Measurements from ENCODE around the gene IRF2.

Gene IRF2

DNA sequence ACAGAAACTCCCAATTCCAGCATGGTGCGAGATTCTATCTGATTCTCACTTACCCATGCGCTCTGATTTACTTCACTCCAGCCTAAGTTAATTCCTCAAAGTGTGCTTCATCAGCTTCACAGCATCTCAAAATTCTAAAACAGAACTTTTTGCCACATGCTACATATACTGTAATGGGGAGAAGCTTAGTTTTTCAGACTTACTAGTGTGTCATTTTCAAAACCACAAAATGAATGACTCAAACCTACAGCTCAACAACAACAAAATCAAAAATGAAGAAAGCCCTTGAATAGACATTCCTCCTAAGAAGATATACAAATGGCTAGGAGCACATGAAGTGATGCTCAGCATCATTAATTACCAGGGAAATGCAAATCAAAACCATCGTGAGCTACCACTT, 14.9 kb downstream of the IRF2 start:
- TF ChIP-seq POLR2AphosphoS5 (IDR thresholded peaks at IDR 0.05; ENCODE audit: borderline replicate concordance, low read depth, low read length) (no peak), FOXP2 (optimal IDR thresholded peaks at IDR 0.05; ENCODE audit: control extremely low read depth, extremely low read length, insufficient read depth) (no peak), EZH2 (IDR thresholded peaks at IDR 0.05) (no peak)
- Histone ChIP-seq H3K4me3 (no peak overlapping the region), H3K9ac (ENCODE audit: insufficient read length) (no peak overlapping the region), H3K36me3 (ENCODE audit: insufficient read depth, low read length) (no peaks in the 10 kb centered on the region), H3K9me3 (ENCODE audit: low read depth, low read length) (no peaks in the 10 kb centered on the region), H3K27ac (no peak overlapping the region)
- DNase-seq (ENCODE audit: low read depth, low spot score) = no peak

DNA sequence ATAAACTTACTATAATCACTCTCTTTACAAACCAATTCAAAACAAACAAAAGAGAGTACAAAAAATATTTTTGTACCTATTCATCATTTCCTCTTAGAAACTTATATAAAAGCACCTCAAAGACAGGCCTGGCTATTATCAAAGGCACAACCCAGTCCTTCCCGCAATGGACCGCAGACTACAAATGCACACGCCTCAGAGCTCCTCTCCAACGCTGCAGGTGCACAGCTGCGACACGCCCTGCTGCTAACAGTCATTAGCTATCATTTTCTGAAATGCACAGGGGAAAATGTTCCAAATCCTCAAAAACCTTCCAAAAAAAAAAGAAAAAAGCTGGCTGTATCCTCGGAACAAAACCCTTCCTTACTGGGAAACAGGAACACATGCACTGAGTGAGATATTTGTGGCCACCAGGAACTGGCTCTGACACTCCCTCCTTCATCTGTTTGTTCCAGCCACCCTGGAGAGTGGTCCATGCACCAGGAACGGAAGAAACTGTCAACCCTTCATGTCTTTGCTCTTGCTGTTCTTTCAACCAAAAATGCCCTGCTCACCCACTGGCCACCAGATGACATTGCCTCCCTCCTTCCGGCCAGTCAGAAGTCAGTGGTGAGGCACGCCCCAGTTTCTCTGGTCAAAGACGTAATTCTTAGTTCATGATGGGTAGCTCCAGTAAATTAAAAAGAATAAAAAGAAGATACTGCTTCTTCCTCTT, 16.7 kb downstream of the IRF2 start:
- no peak overlapping the region for H3K27ac ChIP-seq
- no peaks in the 10 kb centered on the region for H3K9me3 ChIP-seq (ENCODE audit: low read depth, low read length)
- H3K9ac ChIP-seq (ENCODE audit: insufficient read length) = no peak overlapping the region
- TF ChIP-seq POLR2AphosphoS5 (IDR thresholded peaks at IDR 0.05; ENCODE audit: borderline replicate concordance, low read depth, low read length) (no peak), EZH2 (IDR thresholded peaks at IDR 0.05) (no peak), FOXP2 (optimal IDR thresholded peaks at IDR 0.05; ENCODE audit: control extremely low read depth, extremely low read length, insufficient read depth) (no peak)
- no peak overlapping the region for H3K4me3 ChIP-seq
- no peaks in the 10 kb centered on the region for H3K36me3 ChIP-seq (ENCODE audit: insufficient read depth, low read length)
- no peak for DNase-seq (ENCODE audit: low read depth, low spot score)

DNA sequence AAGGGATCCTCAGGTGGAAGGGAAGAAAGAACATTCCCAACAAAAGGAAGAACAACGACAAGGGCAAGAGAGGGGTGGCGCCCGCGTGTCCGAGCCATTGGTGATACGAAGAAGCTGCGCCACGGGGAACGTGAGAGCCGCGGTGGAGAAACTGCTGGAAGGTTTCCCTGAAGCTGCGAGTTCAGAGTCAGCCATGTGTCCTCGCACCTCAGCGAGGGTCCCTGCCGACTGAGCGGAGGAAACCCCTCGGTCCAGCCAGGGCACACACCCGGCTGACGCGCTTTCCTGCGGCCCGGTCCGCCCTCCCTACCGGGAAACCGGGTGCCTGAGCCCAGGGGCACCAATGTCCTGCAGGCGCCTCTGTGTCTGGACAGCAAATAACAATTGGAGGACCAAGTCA, 18.0 kb downstream of the IRF2 start:
- Histone ChIP-seq H3K36me3 (ENCODE audit: insufficient read depth, low read length) (no peaks in the 10 kb centered on the region), H3K9me3 (ENCODE audit: low read depth, low read length) (no peaks in the 10 kb centered on the region), H3K4me3 (no peak overlapping the region), H3K27ac (no peak overlapping the region), H3K9ac (ENCODE audit: insufficient read length) (no peak overlapping the region)
- no peak for DNase-seq (ENCODE audit: low read depth, low spot score)
- TF ChIP-seq POLR2AphosphoS5 (IDR thresholded peaks at IDR 0.05; ENCODE audit: borderline replicate concordance, low read depth, low read length) = no peak
- TF ChIP-seq EZH2 (IDR thresholded peaks at IDR 0.05) = no peak
- TF ChIP-seq FOXP2 (optimal IDR thresholded peaks at IDR 0.05; ENCODE audit: control extremely low read depth, extremely low read length, insufficient read depth) = no peak

DNA sequence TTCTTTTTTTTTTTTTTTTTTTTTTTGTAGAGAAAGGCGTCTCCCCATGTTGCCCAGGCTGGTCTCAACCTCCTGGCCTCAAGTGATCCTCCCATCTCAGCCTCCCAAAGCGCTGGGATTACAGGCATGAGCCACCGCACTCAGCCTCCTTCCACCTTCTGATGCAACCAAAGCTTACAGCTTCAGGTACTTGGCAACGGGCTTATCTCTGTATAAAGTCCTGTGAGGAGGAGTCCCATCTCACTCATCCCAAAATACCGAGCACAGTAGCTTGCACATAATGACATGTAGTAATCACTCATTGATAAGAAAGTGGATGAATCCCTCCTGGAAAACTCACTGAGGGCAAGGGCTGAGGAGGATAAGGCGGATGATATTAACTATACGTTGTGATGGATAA, 19.1 kb downstream of the IRF2 start:
- Histone ChIP-seq H3K36me3 (ENCODE audit: insufficient read depth, low read length) (no peaks in the 10 kb centered on the region), H3K4me3 (no peak overlapping the region), H3K9ac (ENCODE audit: insufficient read length) (no peak overlapping the region), H3K9me3 (ENCODE audit: low read depth, low read length) (no peaks in the 10 kb centered on the region), H3K27ac (no peak overlapping the region)
- TF ChIP-seq POLR2AphosphoS5 (IDR thresholded peaks at IDR 0.05; ENCODE audit: borderline replicate concordance, low read depth, low read length) = no peak
- TF ChIP-seq FOXP2 (optimal IDR thresholded peaks at IDR 0.05; ENCODE audit: control extremely low read depth, extremely low read length, insufficient read depth) = no peak
- TF ChIP-seq EZH2 (IDR thresholded peaks at IDR 0.05) = no peak
- no peak for DNase-seq (ENCODE audit: low read depth, low spot score)

DNA sequence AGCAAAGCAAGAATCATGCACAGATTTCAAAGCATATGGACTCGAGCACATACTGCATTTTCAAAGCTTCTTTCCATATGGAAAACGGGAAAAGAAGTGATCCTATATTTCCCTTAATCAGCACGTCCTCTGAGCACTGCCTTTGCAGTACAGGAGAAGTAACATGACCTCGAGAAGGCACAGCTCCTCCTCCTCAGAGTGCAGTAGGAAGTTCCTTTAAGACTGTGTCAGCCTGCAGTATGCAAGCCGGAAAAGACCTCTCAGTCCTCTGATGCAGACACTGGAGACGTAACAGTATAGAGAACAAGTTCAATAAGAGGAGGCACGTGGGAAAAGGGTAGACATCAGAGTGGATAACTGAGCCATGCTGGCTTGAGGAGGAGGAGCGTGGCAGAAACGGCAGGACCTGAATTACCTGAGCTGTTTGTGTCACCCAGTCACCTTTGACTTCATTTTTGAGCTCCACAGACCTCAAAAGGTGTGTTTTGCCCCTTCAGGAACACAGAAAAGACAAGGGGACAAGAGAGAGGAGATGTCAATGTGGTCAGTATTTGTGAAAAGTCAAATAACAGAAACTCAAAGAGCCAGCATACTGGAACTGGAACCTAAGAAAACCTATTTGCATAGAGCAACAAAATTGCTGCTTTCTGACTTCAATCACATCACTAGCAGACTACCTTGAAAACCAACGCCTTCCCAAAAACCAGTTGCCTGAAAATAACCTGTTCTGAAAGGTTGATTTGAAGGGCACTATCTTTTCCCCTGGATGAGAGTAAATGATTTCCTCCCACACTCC, 20.8 kb downstream of the IRF2 start:
- Histone ChIP-seq H3K27ac (no peak overlapping the region), H3K9ac (ENCODE audit: insufficient read length) (no peak overlapping the region), H3K9me3 (ENCODE audit: low read depth, low read length) (no peaks in the 10 kb centered on the region), H3K36me3 (ENCODE audit: insufficient read depth, low read length) (no peaks in the 10 kb centered on the region), H3K4me3 (peak overlapping the region; percentile 29; the same call in 1 of the 2 replicates)
- TF ChIP-seq FOXP2 (optimal IDR thresholded peaks at IDR 0.05; ENCODE audit: control extremely low read depth, extremely low read length, insufficient read depth) (no peak), EZH2 (IDR thresholded peaks at IDR 0.05) (no peak), POLR2AphosphoS5 (IDR thresholded peaks at IDR 0.05; ENCODE audit: borderline replicate concordance, low read depth, low read length) (no peak)
- DNase-seq (ENCODE audit: low read depth, low spot score) = no peak

DNA sequence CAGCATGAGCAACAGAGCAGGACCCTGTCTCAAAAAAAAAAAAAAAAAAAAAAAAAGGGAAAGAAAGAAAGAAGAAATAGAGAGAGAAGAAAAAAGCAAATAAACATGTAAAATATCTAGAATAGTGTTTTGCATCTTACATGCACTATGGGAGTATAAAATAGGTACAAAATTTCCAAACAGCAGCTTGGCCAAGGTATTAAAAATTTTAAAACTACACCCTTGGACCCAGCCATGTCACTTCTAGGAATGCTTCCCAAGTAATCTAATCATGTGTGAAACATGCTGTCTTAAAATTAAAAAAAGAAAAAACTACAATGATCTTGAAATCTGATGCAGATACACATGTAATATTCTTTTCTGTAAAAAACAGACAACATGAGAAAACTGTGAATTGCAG, 21.6 kb downstream of the IRF2 start:
- Histone ChIP-seq H3K4me3 (no peak overlapping the region), H3K9ac (ENCODE audit: insufficient read length) (no peak overlapping the region), H3K36me3 (ENCODE audit: insufficient read depth, low read length) (no peaks in the 10 kb centered on the region), H3K27ac (no peak overlapping the region), H3K9me3 (ENCODE audit: low read depth, low read length) (no peaks in the 10 kb centered on the region)
- no peak for DNase-seq (ENCODE audit: low read depth, low spot score)
- TF ChIP-seq FOXP2 (optimal IDR thresholded peaks at IDR 0.05; ENCODE audit: control extremely low read depth, extremely low read length, insufficient read depth) = no peak
- TF ChIP-seq POLR2AphosphoS5 (IDR thresholded peaks at IDR 0.05; ENCODE audit: borderline replicate concordance, low read depth, low read length) = no peak
- no peak for TF ChIP-seq EZH2 (IDR thresholded peaks at IDR 0.05)

DNA sequence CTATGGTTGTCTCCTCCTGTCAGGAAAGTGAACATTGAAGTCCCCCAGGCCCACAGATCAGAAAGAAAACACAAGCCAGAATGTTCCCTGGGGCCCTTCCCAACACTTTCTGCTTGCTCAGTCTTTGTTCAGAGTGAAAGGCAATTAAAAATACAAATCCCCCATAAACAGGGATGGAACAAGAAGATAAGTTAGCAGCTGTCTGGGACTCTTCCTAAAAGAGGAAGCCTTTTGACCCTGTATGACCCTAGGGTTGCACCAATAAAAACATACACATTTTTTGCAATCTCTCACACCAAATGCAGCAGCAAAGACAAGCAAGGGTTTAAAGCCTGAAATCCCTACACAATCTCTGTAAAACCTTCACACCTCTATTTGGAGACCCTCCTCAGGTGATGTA, 22.6 kb downstream of the IRF2 start:
- Histone ChIP-seq H3K36me3 (ENCODE audit: insufficient read depth, low read length) (no peaks in the 10 kb centered on the region), H3K9ac (ENCODE audit: insufficient read length) (no peak overlapping the region), H3K4me3 (no peak overlapping the region), H3K9me3 (ENCODE audit: low read depth, low read length) (no peaks in the 10 kb centered on the region), H3K27ac (no peak overlapping the region)
- DNase-seq (ENCODE audit: low read depth, low spot score) = no peak
- TF ChIP-seq FOXP2 (optimal IDR thresholded peaks at IDR 0.05; ENCODE audit: control extremely low read depth, extremely low read length, insufficient read depth) = no peak
- no peak for TF ChIP-seq POLR2AphosphoS5 (IDR thresholded peaks at IDR 0.05; ENCODE audit: borderline replicate concordance, low read depth, low read length)
- no peak for TF ChIP-seq EZH2 (IDR thresholded peaks at IDR 0.05)

DNA sequence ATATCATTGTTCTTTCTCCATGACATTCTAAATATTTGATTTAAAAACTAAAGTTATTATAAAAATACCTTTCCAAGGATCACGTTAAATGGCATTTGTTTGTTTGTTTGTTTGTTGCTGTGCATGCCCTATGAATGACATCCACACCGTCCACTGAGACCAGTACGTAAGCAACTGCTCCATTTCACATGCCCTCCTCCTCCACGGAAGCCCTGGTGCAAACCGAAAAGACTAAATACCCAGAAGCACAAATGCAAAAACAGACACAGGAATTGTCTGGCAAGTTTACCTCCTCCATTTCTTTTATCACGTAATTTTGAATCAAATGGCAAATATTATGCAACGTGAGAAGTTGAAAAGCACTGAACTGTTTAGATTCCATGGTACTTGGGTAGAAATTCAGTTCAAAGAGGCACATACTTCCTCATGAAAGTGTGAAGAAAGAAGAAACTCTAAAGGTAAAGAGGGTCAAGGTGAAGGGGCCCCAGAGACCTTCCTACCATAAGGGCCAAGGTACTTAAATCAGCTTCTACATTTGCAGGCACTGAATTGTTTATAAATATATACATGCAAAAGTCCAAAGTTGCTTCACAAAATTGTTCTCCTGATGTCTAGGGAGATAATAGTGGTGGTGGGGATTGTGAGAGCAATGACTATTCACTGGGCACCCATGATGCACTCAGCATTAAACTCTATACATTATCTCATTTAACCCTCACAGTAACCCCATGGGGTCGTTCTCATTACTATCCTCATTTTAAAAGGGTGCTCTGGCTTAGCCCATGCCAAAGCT, 23.4 kb downstream of the IRF2 start:
- no peaks in the 10 kb centered on the region for H3K9me3 ChIP-seq (ENCODE audit: low read depth, low read length)
- no peak overlapping the region for H3K4me3 ChIP-seq
- no peaks in the 10 kb centered on the region for H3K36me3 ChIP-seq (ENCODE audit: insufficient read depth, low read length)
- H3K9ac ChIP-seq (ENCODE audit: insufficient read length) = no peak overlapping the region
- no peak overlapping the region for H3K27ac ChIP-seq
- no peak for TF ChIP-seq EZH2 (IDR thresholded peaks at IDR 0.05)
- TF ChIP-seq POLR2AphosphoS5 (IDR thresholded peaks at IDR 0.05; ENCODE audit: borderline replicate concordance, low read depth, low read length) = no peak
- DNase-seq (ENCODE audit: low read depth, low spot score) = no peak

Measured in SK-N-MC (cell line).